Left kidney (tissue), 8 donors: ENCODE results near the gene DLG4. TPM values are rescaled to one million over a fixed set of nuclear protein-coding genes. Genes with fewer than 3 reads are reported as not detected.
A peak's percentile ranks its signal among the peaks of the same experiment; 100 is the strongest.

ENCODE experiments used
- DNase-seq: peaks from one replicate; pipeline ENCODE4 v3.0.0-alpha.2; 2013
- long read RNA-seq, 8 donors: transcript quantifications; one replicate each; lab custom pipeline, GENCODE V29; 2026
- polyA plus RNA-seq: library from polyadenylated mRNA; unstranded; fragments of 120-200 nt; gene quantifications from one replicate; pipeline ENCODE4 v1.2.1, GENCODE V29; 2013; ENCODE audit not compliant: insufficient read length

Gene DLG4
- 36.0 TPM for polyA plus RNA-seq
- long read RNA-seq, donor 1, transcript DLG4-208 (2 exons, 1,894 nt): major isoform, 8 of 9 reads
- long read RNA-seq, donor 1, partial matches to known transcripts: 0 of 9 reads
- long read RNA-seq, donor 1, other reads (novel, unspliced or antisense): 0 of 9 reads
- long read RNA-seq, donor 2, partial matches to known transcripts: 0 of 3 reads
- long read RNA-seq, donor 2, other reads (novel, unspliced or antisense): 0 of 3 reads
- long read RNA-seq, donor 3, partial matches to known transcripts: 154 of 177 reads
- long read RNA-seq, donor 3, other reads (novel, unspliced or antisense): 18 of 177 reads
- long read RNA-seq, donor 4: 0 reads
- long read RNA-seq, donor 5, partial matches to known transcripts: 258 of 327 reads
- long read RNA-seq, donor 5, other reads (novel, unspliced or antisense): 65 of 327 reads
- long read RNA-seq, donor 6, partial matches to known transcripts: 113 of 141 reads
- long read RNA-seq, donor 6, other reads (novel, unspliced or antisense): 26 of 141 reads
- long read RNA-seq, donor 7, partial matches to known transcripts: 0 of 4 reads
- long read RNA-seq, donor 7, other reads (novel, unspliced or antisense): 0 of 4 reads
- long read RNA-seq, donor 8, partial matches to known transcripts: 0 of 2 reads
- long read RNA-seq, donor 8, other reads (novel, unspliced or antisense): 0 of 2 reads

DNA sequence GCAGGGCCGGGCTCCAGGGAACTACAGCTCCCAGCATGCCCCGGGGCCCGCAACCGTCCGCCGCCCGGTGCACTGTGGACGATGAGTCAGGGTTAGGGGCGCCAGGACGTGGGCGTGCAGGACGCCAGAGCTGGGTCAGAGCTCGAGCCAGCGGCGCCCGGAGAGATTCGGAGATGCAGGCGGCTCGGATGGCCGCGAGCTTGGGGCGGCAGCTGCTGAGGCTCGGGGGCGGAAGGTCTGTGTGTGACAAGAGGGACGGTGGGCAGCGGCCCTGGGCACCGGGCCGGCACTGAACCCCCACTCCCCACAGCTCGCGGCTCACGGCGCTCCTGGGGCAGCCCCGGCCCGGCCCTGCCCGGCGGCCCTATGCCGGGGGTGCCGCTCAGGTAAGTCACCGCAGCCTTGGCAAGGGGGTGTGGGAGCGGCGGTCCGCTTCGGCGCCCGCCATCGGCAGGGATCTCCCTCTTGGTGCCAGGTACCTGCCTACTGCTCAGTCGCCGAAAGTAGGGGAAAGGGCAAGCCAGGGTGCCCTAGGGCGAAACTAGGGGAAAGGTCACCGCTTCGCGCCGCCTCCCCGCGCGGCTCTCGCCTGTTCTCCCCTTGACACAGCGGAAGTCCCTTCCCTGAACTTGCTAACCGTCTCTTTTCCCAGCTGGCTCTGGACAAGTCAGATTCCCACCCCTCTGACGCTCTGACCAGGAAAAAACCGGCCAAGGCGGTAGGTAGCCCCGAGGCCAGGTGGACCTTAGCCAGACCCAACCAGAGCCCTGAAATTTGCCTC, at the start of gene DLG4, which contains the start of gene ACADVL:
Gene DLG4 (minus strand): TSS at position 25 of the 781 bp plus-strand sequence.
Gene ACADVL (plus strand): TSS at position 127 of the 781 bp plus-strand sequence. CDS start 47 bp downstream, at position 174.
- peak; percentile 83 for DNase-seq

DNA sequence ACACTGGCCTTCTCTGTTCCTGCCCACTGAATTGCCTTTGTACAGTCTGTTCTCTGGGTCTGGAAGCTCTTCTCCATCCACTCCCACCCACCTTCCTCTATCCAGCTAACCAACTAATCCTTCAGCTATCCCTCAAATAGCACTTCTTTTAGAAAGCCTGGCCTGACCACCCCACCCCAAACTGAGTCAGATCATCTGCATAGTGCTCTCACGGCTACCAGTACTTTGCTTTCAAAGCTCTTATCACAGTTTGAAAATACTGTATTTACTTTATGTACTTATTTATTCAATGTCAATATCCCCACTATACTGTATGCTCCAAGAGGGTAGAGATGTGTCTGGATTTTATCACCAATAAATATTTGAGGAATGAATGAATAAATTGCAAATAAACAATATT, 47.1 kb upstream of the DLG4 start:
- no peak for DNase-seq

DNA sequence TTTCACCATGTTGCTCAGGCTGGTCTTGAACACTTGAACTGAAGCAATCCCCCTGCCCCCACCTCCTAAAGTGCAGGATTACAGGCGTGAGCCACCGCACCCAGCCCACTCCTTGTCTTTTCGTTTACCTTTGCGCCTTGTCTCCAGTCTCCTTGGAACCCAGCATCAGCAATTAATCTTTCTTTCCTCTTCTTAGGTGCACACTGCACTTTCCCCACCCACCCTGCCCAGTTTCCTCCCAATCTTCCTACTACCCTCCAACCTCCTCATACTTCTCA, 44.1 kb upstream of the DLG4 start:
- DNase-seq: no peak

DNA sequence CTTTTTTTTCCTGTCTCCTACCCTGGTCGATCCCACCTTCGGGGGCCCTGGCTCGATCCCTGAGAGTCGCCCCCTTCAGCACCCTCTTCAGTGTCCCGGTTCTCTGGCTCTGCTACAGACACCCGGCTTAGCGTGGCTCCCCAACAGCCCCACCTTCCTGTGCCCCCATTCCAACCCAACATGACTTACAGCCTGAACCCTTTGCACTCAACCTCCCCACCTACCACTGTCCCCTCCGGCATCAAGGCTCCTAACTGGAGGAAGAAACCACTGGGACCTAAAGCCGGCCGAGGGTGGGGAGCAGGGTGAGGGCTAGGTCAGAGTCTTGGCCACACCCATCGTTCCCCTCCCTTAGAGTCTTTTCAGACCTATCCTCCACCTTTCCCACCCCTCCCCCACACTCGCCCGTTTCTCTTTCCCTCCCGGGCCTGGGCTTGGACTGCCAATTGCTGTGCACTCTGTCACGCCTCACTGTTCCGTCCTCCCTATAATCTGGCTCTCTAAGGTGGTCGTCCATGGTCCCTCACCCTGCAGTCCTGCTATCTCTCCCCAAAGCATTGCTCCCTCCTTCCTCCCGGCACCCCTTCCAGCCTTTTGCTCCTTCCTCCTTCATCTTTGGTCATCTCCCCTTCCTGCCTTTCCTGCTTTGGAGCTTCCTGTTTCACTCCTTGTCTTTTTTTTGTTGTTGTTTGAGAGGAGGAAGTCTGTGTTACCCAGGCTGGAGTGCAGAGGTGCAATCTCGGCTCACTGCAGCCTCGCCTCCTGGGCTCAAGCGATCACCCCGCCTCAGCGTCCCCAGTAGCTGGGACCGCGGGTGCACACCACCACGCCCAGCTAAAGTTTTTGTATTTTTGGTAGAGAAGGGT, 43.5 kb upstream of the DLG4 start:
- DNase-seq: no peak

DNA sequence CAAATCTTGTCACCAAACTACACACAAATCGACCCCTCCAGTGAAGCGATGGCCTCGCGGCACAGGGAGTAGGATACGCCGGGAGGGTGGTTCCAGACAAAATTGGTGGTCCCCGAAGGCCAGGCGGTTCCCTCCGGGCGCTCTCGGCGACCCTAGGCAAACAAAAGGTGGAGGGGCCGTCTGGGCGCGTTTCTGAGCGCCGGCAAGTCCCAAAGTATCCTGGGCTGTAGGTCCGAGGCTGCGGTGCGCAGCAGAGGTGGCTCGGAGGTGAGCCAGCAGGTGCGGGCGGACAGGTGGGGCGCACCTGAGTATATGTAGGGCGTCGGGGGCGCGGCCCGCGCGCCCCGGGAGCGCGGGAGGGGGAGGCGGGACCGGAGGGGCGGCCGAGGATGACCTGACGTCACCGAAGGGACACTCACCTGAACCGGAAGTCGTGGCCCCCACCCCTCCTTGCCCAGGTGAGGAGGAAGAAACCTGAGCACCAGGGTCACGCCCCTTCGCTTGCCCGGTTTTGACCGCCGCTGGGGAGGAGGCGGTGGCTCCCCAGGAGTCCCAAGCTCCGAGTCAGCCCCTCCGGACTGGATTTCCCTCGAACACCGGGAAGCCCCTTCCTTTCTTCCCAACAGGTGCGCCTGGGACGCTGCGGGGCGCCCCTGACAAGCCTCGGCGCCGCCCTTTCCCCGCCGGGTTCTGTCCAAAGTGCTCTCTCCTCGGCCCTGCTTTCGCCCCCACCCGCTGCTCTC, 42.7 kb upstream of the DLG4 start, which contains the start of gene CLDN7:
Gene CLDN7 (minus strand): TSS at position 287 of the 743 bp plus-strand sequence. CDS start 435 bp downstream, outside the sequence.
- no peak for DNase-seq

DNA sequence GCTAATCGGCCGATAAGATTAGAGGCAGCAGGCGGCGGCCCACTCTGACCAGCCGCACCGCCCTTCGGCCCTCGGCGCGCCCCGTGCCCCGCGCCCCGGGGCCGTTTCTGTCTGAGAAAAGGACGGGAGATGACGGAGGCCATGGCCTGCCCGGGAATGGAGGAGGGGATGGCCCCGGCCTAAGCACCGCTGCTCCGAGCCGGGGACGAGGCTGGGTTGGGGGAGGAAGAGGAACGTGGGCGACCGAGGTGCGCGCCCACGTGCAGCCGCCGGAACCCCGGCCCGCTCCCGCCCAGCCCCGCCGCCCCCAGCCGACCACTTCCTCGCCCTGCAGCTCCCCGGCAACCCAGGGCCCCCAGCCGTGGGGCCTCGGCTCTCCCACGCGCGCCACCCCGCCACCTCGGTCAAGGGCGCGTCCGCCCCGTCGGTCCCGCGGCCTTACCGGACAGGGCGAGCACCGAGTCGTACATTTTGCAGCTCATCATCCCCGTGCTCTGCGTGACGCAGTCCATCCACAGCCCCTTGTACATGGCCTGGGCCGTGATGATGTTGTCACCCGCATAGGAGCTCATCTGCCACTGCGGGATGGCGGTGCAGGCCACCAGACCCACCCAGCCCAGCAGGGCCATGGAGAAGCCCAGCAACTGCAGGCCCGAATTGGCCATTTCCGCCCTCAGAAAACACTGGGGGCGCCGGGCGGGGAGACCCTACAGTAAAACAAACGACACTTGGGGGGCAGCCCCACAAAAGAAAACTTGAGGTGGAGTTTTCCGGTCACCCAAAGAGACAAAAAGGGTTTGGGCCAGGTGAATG, 41.9 kb upstream of the DLG4 start:
- DNase-seq: no peak

DNA sequence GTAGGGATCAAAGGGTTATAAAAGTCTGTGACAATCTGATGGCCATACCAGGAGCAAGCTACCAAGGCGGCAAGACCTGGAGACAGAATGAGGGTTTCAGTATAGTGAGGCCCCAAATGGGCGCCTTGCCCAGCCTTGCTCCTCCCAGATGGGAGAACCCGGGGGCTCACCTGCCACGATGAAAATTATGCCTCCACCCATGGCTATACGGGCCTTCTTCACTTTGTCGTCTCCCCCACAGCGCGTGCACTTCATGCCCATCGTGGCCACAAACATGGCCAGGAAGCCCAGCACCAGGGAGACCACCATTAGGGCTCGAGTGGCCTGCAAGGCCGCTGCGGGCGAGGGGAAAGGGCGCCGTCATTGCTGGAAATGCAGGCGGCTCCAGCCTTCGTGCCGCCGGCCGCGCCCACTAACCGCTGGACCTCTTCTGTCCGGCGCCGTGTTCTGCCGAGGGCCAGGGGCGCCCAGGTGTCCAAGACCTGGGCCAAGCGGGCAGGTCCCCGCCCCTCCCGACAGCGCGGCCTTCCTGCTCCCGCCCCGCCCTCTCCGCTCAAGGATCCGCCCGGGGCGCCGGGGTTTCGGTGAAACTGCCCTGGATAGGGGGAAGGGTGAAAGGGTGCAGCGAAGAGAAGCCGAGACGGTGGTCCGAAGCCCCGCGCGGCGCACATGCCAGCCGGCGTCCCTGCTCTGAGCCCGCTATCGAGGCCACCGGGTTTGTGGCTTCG, 41.2 kb upstream of the DLG4 start:
- no peak for DNase-seq

DNA sequence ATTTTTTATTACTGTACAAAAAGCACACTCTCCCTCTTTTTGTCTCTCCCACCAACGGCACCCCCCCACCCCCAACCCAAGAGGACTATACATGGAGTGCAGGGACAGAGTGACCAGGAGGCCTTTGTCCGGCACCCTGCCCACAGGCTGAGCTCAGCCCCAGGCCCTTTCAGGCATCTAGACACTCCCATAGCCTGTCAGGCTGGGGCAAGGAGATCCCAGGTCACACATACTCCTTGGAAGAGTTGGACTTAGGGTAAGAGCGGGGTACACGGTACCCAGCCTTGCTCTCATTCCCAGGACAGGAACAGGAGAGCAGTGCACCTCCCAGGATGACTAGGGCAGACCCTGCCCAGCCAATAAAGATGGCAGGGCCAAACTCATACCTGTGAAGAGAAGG, 40.5 kb upstream of the DLG4 start:
- DNase-seq: no peak

DNA sequence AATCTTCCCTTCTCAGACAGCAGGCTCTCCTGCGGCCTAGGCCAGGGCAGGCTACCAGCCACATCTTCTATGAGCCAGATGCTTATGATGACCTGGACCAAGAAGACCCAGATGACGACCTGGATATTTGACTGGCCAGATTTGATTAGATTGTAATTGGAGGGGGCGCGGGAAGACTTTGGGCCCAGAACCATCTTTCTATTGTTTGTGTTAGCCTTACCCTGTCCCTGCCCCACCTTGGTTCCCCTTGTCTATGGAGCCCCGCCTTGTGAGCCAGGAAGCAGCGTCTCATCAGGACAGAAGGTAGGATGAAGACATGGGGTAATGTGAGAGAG, 39.9 kb upstream of the DLG4 start:
- no peak for DNase-seq

DNA sequence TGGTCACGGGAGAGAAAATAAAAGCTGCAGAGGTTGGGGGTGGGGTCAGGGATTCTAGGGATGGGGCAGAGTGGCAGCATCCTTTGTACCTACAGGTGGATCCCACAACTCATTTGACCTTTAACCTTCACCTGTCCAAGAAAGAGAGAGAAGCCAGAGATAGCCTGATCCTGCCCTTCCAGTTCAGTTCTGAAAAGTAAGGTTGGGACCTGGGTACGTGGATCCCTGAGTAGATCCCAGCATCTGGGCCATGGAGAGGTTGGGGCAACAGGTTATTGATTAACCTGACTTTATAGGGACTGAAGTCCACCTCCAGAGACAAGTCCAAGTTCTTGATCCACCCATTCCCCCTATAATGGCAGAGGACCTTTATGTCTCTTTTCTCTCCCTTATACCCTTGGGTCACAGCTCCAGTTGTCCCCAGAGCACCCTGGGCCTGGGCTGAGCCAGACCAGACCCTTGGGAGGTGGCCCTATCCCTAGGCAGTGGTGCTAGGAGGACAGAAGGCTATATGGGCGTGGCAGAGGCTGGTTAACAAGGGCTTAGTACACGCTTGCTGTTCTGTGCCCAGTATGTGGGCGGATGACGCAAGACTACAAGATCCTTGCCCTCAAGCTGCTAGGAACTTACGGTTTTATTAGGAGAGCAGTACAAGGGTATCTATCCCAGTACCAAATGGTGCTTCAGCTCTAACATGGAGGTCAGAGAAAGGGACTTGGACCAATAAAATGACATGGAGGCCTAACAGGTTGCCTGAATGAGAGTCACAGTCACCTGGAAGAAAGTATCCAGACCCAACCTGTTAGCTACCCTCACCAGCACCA, 39.3 kb upstream of the DLG4 start:
- DNase-seq: no peak

DNA sequence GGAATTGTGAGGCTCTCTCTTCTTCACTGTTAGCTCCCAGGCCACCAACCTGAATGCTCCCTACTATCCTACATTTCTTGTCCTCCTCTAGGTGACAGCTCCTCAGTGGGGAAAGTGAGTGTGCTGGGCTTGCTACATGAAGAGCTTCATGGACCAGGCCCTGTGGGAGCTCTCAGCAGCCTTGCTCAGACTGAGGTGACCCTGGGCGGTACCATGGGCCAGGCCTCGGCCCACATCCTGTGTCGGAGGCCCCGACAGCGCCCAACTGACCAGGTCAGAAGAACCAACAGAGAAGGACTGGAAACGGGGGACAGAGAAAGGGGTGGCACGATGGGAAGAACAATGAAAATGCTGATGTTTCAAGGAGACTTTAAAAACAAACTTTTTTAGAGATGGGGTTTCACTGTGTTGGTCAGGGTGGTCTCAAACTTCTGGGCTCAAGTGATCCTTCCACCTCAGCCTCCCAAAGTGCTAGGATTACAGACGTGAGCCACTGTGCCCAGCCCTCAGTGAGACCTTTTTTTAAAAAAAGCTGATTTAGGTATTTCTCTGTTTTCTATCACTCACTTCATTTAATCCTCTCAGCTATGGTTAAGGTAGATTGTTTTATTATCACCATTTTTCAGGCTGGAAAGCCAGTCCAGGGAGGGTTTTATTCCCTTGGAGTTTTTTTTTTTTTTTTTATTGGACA, 37.3 kb upstream of the DLG4 start:
- no peak for DNase-seq

DNA sequence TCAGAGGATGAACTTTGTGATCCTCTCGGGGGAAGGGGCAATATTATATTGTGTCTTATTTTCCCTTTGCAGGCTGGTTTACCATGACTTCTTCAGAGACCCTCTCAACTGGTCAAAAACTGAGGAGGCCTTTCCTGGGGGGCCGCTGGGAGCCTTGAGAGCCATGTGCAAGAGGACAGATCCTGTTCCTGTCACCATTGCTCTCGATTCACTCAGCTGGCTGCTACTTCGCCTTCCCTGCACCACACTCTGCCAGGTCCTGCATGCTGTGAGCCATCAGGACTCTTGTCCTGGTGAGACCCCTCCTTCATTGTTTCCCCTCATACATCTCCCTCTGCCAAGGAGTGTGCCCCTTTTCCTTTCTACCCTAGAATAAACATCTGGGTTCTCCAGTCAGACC, 34.9 kb upstream of the DLG4 start:
- no peak for DNase-seq

DNA sequence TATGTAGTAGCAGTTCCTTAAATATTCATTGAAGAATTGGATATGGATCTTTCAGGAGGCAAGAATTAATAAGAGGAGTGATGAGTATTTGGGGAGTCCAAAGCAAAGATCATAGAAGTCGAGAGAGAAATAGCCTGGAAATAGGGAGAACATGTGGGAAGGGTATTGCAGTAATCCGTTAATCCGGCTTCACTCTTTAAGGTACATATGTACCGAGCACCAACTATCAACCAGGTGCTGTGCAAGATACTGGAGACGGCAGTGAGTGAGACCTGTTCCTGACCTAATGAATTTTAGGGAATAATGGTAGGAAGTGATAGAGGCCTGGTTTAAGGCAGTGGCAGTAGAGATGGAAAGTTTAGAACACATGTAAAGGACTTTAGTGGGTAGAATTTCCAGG, 33.4 kb upstream of the DLG4 start:
- DNase-seq: no peak

DNA sequence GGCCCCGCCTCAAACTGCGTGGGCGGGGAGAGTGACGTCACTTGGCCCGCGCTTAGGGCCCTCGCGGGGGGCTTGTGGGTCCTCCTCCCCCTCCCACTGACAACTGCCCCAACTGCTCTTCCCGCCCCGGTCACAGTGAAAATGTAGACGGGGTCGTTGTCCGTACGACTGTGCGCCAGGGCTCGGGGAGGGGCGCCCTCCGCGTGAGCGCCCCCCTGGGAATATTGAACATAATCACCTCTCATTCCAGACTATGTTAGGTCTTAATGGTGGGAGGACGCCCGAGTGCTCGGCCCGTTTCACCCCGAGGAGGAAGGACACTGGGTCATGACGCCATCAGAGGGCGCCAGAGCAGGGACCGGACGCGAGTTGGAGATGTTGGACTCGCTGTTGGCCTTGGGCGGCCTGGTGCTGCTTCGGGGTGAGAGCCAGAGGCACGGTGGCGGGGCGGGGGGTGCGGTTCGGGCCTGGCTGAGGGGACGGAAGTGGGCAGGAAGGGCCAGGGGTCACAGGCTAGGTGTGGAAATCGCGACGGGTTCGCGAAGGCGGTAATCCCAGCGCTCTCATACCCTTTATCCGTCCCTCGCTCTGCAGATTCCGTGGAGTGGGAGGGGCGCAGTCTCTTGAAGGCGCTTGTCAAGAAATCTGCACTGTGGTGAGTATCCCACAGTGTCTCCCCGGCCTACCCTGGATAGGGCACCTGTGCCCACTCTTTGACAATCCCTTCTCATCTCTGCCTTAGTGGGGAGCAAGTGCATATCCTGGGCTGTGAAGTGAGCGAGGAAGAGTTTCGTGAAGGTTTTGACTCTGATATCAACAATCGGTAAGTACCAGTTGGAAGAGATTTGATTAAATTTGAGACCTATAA, 32.8 kb upstream of the DLG4 start, which contains the start of gene ELP5:
Gene ELP5 (plus strand): TSS at position 40 of the 868 bp plus-strand sequence. CDS start 336 bp downstream, at position 376.
- peak; percentile 95 for DNase-seq

DNA sequence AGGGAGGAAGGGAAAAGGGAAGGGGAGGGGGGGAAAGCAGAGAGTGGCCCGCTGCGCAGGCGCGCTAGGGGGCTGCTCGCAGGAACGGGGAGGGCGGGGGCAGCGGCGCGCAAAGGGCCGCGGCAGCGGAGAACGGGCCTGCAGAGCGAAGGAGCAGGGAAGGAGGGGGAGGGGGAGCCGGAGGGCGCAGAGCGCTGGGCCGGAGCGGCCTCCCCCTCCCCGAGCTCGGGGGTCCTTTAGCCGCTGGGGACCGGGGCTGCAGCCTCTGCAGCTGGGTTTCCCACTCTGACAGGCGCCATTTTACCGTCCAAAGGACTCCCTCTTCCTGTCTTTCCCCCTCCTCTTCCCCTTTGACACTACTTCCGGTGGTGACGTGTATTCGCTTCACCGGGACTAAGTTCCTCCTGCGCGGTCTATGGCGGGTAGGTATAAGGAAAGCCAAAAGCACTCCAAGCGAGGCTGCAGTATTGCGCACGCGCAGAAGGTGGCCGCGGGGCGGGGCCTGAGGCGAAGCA, 32.1 kb upstream of the DLG4 start, which contains the start of gene CTDNEP1:
Gene CTDNEP1 (minus strand): TSS at position 74 of the 515 bp plus-strand sequence. CDS start 438 bp downstream, outside the sequence.
- peak; percentile 100 for DNase-seq
